GM18519 (cell line): ENCODE data around the gene BRME1.
"Not testable (repeated sequence)": the region's sequence is repeated elsewhere in the genome, so short reads cannot be mapped to it uniquely, and the experiment has no call there.

Experiments
- ATAC-seq: cut with Tn5 transposase; IDR thresholded peaks from one replicate; pipeline ENCODE4 v1.9.1; 2021; ENCODE audit warnings: mild to moderate bottlenecking, moderate library complexity; ENCODE audit not compliant: unreplicated experiment, low FRiP score

BRME1 gene

DNA sequence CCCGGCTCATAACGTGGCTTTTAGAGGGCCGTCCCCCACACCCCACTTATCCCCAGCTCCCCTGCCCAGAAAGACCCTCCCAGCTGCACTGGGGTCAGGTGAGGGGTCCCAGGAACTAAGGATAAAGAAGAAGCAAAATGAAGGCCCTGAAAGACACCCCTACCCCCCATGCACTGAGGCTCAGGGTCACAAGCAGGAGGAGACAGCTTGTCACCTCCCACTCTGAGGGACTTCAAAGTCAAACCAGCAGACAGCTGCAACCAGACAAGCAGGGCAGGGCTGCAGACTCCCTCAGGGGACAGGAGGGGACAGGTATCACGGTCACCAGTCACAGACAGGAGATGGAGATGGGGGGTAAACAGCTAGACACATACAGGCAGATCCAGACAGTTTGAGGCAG is 35.0 kb downstream of the BRME1 start:
- no peak for ATAC-seq

DNA sequence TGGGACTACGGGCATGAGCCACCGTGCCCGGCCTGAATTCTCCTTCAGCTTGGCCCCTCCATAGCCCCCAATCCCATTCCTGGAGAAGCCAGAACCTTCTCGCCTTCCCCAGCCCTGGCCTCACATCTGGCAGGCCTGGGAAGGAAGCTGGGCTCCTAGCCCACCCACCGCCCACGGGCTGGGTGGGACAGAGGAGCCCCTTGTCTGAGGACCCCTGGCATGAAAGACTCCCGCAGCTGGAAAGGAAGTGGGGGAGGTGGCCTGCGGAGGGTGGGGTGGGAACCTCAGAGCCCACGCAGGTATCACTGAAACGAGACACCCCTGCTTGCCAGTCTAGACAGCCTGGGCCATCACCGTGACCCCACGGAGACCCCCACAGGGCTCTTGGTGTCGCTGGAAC is 36.6 kb downstream of the BRME1 start:
- ATAC-seq, result no peak

DNA sequence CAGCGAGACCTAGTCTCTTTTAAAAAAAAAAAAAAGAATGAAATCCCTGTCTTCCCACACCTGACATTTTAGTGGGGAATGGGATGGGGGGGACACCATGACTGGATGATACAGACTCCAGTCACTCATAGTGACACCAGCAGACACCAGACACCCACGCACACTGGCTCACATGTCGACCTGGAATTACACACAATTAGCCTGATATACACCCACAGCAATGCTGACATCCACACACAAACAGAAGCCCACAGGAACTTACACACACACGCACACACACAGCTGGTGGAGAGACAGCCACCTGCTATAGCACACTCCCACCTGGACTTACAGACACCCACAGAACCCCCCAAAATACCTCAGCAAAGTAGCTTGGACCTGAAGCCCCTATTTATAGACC is 37.3 kb downstream of the BRME1 start:
- ATAC-seq, result no peak

DNA sequence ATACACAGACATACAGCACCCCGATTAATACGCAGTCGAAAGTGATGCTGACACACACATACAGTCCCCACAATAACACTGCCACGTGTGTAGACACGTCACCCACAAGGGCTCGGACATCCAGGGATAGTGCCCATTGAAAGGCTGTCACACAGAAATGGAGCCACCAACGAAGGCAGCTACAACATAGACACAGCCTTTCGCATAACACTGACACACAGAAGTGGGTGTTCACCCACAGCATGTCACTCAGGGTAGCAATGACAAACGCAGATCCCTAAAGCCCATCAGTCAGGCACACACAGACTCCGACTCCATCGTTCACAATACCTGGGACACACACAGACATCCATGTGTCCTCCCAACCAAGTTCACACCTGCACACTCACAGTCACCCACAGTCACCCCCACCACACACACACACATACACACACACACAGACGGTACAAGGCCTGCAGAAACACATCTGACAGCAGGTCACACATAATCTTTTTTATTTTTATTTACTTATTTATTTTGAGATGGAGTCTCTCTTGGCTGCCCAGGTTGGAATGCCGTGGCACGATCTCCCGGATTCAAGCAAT is 39.4 kb downstream of the BRME1 start:
- ATAC-seq, result no peak

DNA sequence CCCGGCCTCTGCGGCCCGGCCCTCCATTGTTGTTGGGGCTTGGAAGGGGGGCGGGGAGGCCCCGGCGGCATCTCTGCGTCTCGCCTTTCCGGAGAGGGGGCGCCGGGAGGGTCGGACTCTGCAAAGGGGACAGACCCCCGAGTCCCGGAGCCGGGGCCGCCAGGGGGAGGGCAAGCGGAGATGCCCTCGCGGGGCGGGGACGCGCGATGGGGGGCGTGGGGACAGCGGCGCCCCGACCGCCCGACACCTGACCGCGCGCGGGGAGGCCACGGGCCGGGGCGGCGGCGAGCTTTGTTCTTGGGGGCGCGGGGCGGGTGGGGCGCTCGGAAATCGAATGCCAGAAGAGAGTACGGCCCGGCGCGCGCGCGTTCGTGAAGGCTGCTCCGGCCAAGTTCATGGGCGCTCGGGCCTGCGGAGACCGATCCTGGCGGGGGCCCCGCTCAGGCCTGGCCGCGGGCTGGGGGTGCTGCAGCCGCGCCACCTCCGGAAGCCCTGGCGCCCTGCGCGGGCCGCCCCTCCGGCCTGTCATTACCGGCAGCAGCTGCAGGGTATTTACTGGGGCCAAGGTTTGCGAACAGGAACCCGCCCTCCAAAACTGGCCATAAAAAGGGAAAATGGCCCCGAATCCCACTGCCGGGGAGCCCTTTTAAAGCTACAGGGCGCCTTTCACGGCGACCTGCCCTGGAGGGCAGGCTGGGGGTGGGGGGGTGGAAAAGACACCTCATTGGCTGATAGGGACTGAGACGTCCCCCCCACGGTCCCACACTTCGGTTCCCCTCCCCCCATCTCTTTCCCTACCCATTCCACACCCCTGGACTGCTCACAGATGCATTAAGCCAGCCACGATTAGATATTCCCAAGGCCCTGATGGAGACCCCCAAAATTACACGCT is 40.1 kb downstream of the BRME1 start:
- ATAC-seq, result no peak

DNA sequence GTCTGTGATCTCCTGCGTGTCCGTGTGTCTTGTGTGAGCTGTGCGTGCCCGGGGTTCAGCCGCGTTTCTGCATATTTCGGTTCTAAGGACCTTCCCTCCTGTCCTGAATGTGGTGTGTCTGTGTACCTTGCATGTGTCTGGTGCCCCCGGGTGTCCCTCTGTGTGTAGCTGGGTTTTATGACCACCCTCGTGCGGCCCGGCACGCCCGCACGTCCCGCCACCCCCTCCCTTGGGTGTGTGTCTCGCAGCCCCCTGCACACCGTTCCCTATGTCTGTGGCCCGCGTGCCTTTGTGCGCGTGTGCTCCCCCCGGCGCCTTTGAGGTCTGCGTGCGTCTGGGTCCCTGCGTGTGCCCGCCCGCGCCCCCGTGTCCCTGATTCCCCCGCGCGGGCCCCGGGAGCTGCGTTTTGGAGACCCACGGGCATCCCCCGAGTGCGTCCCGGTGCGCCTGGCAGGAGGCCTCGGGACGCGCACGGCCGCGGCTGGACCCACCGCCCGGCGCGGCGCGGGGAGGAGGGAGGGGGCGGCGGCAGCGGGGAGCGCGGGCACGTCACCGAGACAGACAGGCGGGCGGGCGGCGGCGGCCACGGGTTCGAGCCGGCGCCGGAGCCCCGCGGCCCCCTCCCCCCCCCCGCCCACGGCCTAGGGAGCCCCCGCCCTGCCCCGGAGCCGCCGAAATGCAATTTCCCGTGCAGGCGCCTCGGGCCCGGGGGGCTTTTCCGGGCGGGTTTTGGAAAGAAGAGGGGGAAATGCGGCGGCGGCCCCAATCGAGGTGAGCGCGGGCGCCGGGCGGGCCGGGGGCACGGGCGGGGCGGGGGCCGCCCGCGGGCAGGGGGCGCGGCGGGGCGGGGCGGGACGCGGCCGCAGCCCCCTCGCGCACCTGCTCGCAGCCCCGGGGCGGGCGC is 41.0 kb downstream of the BRME1 start:
- ATAC-seq, result no peak

DNA sequence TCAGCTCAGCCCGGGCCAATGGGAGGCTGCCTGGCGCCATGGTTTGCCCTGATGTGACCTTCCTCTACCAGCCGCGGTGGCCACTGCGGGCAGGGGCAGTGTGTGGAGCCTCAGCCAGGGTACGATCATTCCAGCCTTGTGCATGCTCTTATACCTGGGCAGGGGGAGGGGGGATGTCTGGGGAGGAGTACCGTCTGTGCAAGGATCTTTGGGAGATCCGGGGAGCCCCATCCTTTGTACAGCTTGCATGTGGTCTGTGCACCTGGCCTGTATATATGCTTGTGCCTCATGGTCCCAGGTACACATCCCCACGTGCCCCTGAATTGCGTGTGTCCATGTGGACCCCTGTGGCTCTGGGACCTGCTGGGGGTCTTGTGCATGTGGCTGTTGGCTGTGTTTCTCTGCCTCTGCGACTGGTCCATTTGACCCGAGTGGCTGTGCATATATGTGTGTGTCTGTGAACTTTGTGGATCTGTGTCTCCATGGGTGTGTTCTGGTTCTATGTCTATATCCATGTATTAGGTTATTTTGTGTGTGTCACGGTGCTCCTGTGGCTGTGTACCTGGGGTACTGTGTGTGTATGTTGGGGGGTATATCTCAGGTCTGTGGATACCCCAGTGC is 41.8 kb downstream of the BRME1 start:
- ATAC-seq, result no peak

DNA sequence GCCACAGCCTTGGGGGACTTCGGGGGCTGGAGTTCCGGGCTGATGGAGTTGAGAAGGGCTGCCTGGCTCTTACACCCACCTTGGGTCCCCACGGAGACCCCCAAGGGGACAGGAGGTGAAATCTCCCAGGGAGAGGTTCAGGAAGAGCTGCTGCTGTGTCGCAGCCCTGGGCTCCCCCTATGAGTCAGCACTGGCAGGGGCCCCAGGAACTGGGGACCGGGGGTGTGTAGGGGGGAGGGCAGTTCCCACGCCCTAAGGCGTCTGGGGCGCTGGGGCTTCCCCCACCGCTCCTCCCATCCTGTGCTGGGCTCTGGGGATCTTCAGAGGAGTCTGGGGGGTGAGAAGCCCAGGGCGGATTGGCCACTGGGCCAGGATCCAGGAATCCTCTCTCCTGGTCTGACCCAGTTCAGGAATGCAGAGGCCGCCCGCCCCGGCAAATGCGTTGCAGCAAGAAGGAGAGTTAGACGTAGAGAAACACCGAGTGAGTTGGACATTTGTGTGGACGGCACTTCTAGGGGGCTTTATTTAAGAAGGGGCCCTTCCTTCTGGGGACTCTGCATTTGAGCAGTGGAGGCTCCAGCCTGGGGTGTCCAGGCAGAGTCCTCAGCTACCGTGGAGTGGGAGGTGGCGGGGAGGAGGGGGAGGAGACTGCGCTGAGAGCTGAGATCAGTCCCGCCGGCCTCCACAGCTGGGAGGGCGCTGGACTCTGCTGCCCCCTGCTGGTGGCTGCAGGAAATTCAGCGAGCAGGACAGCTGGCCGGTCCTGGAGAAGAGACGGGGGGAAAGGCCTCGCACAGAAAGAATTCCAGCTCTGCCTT is 44.0 kb downstream of the BRME1 start:
- ATAC-seq, result peak; percentile 47

DNA sequence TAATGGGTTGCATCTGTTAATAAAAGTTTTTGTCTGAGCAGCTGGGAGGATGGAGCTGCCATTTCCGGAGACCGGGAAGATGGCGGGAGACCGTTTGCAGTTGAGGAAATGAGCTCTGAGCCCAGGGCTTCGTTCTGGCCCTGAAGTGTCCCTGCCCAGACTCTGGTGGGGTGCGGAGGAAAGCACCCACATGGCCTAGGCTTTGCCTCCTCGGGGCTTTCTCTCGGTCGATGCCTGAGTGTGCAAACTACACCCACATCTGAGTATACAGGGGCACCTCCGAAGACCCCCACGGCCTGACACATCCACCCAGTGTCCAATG is 44.6 kb downstream of the BRME1 start:
- no peak for ATAC-seq

DNA sequence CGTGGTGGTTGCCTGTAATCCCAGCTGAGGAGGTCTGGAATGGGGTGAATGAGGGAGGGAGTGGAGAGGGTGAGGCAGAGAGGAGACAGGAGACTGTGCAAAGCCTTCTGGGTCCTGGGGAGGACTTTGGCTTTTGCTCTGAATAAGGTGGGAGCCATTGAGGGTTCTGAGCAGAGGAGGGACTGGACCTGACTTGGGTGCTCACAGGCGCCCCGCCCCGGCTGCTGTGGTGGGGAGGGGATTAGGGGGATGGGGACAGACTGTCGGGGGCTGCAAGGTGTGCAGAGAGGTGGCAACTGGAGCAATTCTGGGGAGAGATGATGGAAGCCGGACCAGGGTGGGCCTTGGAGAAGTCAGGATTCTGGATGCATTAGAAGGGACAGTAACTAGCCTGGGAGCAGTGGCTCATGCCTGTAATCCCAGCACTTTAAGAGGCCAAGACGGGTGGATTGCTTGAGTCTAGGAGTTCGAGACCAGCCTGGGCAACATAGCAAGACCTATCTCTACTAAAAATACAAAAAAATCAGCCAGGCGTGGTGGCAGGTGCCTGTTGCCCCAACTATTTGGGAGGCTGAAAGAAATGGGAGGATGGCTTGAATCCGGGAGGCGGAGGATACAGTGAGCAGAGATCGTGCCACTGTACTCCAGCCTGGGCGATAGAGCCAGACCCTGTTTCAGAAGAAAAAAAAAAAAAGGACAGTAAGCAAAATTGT is 45.1 kb downstream of the BRME1 start:
- no peak for ATAC-seq

DNA sequence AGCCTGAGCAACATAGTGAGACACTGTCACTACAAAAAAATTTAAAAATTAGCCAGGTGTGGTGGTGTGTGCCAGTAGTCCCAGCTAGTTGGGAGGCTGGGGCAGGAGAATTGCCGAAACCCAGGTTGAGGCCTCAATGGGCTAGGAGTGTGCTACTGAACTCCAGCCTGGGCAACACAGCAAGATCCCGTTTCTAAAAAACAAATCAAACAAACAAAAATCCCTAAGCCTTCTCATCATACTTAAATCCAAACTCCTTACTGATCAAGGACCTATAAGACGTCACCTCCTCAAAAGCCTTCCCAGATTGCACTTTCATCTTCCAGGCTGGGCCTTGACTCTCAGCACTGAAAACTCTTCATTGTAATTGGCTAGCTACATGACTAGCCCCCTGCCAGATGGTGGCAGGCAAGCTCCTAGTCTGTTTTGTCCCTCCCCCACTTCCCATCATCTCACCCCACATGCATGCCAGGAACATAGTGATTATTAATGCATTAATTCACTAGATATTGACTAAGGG is 46.5 kb downstream of the BRME1 start:
- ATAC-seq, result no peak

DNA sequence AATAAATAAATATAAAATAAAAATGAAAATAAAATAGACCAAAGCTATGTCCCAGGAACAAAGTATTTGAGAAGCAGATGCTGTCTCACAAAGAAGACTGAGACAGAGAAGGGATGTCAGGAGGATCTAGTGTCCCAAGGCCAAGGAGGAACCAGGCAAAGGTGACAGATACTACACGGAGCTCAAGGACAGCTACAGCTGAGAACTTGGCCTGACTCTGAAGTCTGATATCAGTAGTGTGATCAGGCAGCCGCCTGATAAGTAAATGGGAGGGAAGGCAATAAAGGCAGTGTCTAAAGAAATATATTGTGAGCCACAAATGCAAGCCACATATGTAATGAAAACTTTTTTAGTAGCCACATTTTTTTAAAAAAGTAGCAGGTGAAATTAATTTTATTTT is 49.4 kb downstream of the BRME1 start:
- no peak for ATAC-seq

DNA sequence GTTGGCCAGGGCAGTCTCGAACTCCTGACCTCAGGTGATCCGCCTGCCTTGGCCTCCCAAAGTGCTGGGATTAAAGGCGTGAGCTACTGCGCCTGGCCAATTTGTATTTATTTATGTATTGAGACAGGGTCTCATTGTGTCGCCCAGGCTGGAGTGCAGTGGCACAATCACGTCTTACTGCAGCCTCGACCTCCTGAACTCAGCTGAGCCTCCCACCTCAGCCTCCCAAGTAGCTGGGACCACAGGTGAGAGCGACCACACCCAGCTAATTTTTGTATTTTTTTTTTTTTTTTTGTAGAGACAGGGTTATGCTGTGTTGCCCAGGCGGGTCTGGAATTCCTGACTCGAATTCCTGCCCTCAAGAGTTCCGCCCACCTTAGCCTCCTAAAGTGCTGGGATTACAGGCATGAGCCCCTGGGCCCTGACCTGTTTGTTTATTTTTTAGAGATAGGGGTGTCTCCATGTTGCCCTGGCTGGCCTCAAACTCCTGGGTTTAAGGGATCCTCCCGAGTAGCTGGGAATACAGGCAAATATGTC is 53.7 kb downstream of the BRME1 start:
- ATAC-seq, result not testable (repeated sequence)

DNA sequence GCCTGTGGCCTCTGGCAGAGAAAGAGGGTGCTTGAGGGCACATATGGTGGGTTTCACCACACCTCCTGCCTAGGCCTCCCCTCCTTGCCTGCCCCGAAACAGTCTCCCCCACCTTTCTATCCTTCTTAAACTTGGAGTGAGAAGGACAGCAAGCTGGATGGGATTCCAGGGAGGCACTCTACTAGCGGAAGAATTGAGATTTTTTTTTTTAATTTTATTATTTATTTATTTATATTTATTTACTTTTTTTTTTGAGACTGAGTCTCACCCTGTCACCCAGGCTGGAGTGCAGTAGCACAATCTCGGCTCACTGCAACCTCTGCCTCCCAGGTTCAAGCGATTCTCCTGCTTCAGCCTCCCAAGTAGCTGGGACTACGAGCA is 54.2 kb downstream of the BRME1 start:
- not testable (repeated sequence) for ATAC-seq

DNA sequence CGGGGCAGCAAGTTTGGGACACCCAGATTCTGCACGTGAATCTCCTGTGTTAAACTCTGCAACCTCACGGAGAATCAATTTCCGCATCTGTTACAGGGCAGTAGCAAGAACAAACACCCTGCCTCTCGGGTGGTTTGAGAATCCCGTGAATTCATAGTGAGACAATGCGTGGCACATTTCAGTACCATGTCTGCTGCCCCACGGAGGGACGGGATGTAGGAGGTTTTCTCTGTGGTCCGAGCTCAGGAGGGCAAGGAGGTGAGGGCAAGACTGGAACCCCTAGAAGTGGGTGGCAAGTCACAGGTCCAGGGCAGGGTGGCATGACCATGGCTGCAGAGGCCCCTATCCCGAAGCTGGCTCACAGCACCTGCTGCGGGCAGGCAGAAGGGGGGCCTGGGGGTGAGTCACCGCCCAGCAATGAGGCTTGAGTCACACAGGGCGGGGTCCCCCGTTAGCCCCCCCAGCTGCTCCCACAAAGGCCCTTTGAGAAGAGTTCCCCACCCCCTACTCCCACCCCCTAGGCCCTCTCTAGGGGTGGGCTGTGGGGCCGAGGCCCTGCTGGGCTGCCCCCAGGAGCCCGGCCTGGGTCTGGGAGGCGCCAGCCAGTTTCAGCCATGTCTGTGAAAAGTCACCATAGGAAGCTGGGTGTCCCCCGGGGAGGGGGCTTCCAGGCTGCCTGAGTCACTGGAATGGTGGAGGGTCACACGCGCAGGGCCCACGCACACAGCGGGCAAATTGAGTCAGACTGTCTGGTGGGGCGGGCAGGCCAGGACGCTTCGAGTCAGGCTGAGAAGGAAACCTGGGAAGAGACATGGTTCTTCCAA is 54.8 kb downstream of the BRME1 start:
- no peak for ATAC-seq

DNA sequence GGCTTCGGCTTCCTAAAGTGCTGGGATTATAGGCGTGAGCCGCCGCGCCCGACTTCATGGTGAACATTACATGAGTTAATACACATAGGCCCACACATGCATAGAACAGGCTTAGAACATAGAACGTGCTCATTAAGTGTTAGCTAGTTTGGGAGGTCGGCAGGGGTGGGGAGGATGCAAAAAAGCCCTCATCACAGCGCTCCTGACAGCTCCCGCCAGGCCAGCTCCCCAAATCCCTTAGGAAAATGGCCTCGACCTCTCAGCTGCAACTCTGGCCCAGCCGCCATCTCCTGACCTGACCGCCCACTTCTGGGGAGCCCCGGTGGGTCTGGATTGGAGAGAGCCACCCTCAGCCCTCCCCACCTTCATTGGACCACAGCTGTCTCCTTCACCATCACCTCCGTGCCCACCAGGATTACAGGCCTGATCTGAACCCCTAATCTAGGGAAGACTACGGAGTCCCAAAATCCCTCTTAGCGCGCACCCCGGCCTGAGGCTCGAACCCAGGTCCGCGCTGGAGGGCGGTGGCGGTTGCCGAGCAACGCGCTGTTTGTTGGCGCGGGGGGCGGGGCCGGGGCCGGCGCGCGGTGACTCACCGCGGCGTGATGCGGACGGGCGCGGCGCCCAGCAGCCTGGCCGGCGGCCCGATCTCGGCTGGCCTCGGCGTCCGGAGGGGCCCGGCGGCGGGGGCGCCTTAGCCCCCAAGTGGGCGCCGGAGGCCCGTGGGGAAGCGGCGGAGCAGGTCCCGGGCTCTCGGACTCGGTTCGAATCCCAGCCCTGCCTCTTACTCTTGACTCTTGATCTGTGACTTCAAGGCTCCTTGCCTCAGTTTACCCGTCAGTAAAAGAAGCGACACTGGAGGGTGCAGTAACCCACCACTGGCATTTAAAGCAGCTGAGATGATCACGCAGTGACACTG is 55.7 kb downstream of the BRME1 start:
- no peak for ATAC-seq
